DMS79 (cell line): Measurements from ENCODE around the gene LRRC70.

Source experiments
- DNase-seq: peaks from one replicate; lab custom pipeline; 2025; lab: John Stamatoyannopoulos, UW

LRRC70 gene

DNA sequence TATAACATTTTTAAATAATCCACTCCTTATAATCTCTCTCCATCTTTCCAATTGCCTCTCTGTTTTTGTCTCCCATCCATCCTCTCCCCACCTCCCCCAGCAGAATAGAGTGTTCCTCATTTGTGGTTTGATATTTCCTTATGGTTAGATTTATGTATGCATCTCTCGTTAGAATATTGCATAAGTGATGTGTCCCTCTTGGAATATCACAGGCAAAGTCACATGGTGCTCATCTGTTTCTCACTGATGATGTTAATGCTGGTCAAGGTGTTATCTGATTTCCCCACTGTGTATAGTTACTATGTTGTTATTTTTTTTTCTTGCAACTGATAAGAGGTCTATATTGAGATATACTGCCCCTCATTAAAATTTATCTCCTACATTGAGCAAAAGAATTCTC lies 3.1 kb upstream of the LRRC70 start:
- DNase-seq = no peak

GRCh38 chr5:62576570-62577170 lies 1.9 kb upstream of the LRRC70 start:
- DNase-seq = no peak

GRCh38 chr5:62577488-62577887 lies 1.1 kb upstream of the LRRC70 start:
- DNase-seq = no peak

DNA sequence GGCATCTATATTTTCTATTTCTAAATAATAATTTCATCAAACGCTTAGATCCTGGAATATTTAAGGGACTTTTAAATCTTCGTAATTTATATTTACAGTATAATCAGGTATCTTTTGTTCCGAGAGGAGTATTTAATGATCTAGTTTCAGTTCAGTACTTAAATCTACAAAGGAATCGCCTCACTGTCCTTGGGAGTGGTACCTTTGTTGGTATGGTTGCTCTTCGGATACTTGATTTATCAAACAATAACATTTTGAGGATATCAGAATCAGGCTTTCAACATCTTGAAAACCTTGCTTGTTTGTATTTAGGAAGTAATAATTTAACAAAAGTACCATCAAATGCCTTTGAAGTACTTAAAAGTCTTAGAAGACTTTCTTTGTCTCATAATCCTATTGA lies 1.1 kb downstream of the LRRC70 start:
- no peak for DNase-seq

GRCh38 chr5:62581836-62582597 lies 3.4 kb downstream of the LRRC70 start:
- no peak for DNase-seq

DNA sequence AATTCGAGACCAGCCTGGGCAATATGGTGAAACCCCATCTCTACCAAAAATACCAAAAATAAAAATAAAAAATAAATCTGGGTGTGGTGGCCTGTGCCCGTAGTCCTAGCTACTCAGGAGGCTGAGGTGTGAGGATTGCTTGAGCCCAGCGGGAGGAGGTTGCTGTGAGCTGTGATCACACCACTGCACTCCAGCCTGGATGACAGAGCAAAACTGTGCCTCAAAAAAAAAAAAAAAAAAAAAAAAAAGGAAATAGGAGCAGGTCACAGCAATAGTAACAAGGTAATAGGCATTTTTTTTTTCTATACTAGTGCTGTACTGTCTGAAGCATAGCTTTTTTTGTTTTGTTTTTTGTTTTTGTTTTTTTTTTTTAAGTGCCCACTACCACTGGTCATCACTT lies 5.8 kb downstream of the LRRC70 start:
- no peak for DNase-seq

GRCh38 chr5:62585306-62585705 lies 6.7 kb downstream of the LRRC70 start:
- no peak for DNase-seq

DNA sequence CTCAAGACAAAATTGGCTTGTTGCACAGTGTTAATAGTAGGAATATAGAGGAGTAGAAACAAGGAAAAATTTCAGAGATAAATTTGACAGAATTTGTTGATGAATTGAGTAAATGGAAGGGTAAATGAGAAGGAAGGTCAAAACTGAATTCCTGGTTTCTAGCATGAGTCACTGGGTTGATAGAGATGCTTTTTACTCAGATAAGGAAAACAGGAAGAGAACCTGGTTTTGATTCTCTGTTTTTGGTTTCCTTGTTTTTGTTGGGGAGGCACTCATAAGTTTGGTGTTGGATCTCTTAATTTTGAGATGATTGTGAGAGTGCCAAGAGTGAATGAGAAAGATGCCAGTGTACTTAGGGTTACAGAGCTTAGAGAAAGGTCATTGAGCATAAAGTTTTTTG lies 7.1 kb downstream of the LRRC70 start:
- DNase-seq = no peak

DNA sequence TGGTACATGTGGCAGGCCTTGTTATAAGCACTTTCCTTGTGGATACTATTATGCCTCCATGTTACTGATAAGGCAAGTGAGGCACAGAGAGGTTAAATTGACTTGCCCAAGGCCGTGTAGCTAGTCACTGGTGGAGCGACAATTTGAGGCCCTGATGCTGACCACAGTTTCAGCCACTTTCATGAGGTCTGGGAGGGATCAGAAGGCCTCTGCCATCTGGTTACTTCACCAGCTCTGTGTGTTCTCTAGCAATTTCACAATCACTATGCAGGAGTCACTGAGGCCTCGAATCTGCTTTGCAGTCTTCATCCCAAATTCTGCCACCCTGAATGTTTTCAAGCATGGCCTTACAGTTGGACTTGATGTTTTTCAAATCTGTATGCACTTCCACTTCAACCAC lies 9.1 kb downstream of the LRRC70 start:
- no peak for DNase-seq

DNA sequence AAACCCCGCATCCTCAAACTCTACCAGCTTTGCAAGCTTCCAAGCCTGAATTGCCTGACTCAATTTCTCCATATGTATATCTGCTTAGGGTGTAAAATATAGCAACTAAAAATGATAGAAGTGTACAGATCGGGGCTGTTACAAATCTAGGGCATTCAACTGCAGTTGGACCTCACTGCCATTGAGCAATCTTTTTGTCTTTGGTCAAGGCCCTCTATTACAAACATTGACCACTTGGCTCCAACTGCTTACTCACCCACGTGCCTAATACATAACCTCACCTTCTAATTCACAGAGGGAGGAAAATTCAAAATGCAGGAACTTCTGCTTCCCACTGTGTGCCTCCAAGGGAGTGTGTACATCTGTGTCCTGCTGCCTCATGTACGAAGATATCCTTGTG lies 10.0 kb downstream of the LRRC70 start:
- no peak for DNase-seq

DNA sequence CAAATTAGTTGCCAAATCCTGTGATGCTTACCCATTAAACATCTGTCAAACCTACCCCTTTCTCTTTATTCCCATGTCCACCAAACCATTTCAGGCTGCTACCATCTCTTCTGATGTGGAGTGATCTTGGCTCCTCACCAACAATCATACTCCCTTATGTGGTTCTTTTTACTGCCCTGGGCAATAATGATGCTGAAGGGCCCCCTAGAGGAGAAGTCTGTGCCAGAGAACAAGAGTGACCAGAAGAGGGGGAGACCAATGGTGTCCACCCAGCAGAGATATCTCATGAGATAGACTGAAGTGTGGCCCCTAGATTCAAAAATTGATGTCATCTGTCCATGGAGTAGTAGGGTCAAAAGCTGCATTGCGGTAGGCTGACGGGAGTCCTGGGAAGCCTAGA lies 10.9 kb downstream of the LRRC70 start:
- no peak for DNase-seq

GRCh38 chr5:62590387-62590786 lies 11.8 kb downstream of the LRRC70 start:
- no peak for DNase-seq

DNA sequence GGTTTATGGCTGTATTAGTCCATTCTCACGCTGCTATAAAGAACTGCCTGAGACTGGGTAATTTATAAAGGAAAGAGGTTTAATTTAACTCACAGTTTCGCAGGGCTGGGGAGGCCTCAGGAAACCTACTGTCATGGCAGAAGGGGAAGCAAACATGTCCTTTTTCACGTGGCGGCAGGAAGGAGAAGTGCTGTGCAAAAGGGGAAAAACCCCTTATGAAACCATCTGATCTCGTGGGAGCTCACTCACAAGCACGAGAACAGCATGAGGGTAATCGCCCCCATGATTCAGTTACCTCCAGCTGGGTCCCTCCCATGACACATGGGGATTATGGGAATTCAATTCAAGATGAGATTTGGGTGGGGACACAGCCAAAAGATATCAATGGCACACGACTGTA lies 13.9 kb downstream of the LRRC70 start:
- DNase-seq = no peak

GRCh38 chr5:62593331-62593730 lies 14.7 kb downstream of the LRRC70 start:
- DNase-seq = no peak

- DNase-seq = no peak
Measured at GRCh38 chr5:62594364-62594984, 15.9 kb downstream of the LRRC70 start.

GRCh38 chr5:62596096-62596495 lies 17.5 kb downstream of the LRRC70 start:
- DNase-seq = no peak

- DNase-seq = no peak
Measured at GRCh38 chr5:62596691-62597090, 18.1 kb downstream of the LRRC70 start.

- no peak for DNase-seq
Measured at GRCh38 chr5:62597314-62597713, 18.7 kb downstream of the LRRC70 start.

- DNase-seq = no peak
Measured at GRCh38 chr5:62600560-62601252, 22.1 kb downstream of the LRRC70 start.

DNA sequence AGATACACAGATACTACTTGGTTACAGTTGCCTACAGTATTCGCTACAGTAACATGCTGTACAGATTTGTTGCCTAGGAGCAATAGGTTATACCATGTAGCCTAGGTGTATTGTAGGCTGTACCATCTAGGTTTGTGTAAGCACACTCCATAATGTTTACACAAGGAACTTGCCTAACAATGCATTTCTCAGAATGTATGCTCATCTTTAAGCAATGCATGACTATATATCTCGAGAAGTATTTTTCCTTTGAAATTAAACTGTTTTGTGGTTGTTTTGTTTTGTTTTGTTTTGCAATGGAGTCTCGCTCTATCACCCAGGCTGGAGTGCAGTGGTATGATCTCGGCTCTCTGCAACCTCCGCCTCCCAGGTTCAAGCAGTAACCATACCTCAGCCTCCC lies 25.3 kb downstream of the LRRC70 start:
- no peak for DNase-seq

GRCh38 chr5:62605638-62606037 lies 27.0 kb downstream of the LRRC70 start:
- DNase-seq = no peak

DNA sequence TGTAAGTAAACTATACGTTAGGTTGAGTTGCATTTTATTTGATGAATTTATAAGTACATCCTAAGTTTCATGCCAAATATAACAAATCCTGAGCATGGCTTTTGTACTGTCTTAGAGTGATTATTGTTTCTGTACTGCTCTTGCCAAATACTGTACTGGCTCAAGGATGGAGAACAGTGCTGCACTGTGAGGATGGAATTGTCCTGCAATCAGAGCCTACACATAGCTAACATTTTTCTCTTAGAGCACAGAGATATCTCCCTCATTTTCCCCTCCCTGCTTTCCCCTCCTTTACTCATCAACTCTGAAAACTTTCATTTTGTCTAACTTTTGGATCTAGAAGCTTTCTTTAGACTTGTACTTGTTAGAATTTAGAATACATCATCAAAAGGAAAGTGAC lies 28.3 kb downstream of the LRRC70 start:
- DNase-seq = no peak

DNA sequence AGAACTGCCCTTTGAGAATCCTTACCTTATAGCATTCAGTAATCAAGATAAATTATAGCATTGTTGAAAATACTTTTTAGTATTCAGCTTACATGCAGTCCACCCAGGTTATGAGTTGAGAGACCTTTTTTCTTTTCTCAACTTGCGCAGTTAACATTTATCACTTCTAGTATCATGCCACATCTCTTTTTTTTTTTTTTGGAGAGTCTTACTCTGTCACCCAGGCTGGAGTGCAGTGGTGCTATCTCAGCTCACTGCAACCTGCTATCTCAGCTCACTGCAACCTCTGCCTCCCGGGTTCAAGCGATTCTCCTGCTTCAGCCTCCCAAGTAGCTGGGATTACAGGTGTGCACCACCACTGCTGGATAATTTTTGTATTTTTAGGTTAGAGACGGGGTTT lies 29.0 kb downstream of the LRRC70 start:
- no peak for DNase-seq
